BE2C (cell line): ENCODE results near the gene PPP1R14B.

Source experiments
- DNase-seq: peaks from one replicate; pipeline ENCODE4 v3.0.0-alpha.2; 2020
- H3K27me3 ChIP-seq: fragments of 250-450 bp; sonication (Bioruptor Pico); 2 replicates; pipeline ENCODE4 v1.5.1; 2020; ENCODE audit warnings: mild to moderate bottlenecking
- H3K36me3 ChIP-seq: fragments of 250-450 bp; sonication (Bioruptor Pico); 2 replicates; pipeline ENCODE4 v1.5.1; 2020; ENCODE audit warnings: mild to moderate bottlenecking
- H3K4me1 ChIP-seq: fragments of 250-450 bp; sonication (Bioruptor Pico); 2 replicates; pipeline ENCODE4 v1.5.1; 2020
- H3K4me3 ChIP-seq: 2 replicates; pipeline ENCODE4 v1.5.1; 2011; ENCODE audit warnings: low read depth, low read length
- H3K9me3 ChIP-seq: fragments of 250-450 bp; sonication (Bioruptor Pico); 2 replicates; pipeline ENCODE4 v1.5.1; 2020
- TF ChIP-seq, protein P1 (sequence below): IDR thresholded peaks from 2 replicates; pipeline ENCODE4 v1.5.1; 2012; ENCODE audit warnings: mild to moderate bottlenecking, low read depth, low read length

Gene PPP1R14B

DNA sequence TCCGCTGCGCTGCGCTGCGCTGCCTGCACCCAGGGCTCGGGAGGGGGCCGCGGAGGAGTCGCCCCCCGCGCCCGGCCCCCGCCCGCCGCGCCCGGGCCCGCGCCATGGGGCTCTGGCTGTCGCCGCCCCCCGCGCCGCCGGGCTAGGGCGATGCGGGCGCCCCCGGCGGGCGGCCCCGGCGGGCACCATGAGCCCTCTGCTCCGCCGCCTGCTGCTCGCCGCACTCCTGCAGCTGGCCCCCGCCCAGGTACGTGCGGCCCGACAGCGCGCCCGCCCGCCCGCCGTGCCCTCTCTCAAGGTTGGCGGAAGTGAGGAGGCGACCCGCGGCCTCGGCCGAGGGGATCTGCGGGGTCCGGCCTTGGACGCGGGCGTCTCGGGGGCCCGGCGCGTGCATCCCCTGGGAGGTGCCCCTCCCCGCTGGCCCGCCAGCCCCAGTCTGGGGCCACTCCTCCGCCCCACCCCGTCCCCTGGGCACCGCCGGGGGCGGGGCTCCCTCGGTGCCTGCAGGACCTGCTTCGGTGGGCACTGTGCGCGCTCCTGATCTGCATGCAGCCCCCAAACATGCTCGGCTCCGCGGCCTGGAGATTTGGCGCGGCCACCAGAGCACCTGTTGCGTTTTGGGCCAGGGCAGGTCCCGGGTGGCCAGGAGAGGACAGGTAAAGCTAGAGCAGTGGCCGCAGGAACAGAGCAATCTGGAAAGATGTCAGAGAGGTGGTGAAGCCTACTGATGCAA, 11.9 kb downstream of the PPP1R14B start:
- H3K9me3 ChIP-seq, result no peaks in the 10 kb centered on the region
- peak overlapping the region; percentile 49 for H3K4me3 ChIP-seq
- H3K36me3 ChIP-seq, result no peaks in the 10 kb centered on the region
- H3K4me1 ChIP-seq, result no peaks in the 10 kb centered on the region; the same call in 1 of the 2 replicates
- peak; percentile 46 for DNase-seq
- TF ChIP-seq, protein P1, sequence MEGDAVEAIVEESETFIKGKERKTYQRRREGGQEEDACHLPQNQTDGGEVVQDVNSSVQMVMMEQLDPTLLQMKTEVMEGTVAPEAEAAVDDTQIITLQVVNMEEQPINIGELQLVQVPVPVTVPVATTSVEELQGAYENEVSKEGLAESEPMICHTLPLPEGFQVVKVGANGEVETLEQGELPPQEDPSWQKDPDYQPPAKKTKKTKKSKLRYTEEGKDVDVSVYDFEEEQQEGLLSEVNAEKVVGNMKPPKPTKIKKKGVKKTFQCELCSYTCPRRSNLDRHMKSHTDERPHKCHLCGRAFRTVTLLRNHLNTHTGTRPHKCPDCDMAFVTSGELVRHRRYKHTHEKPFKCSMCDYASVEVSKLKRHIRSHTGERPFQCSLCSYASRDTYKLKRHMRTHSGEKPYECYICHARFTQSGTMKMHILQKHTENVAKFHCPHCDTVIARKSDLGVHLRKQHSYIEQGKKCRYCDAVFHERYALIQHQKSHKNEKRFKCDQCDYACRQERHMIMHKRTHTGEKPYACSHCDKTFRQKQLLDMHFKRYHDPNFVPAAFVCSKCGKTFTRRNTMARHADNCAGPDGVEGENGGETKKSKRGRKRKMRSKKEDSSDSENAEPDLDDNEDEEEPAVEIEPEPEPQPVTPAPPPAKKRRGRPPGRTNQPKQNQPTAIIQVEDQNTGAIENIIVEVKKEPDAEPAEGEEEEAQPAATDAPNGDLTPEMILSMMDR, result no peak
- no peaks in the 10 kb centered on the region for H3K27me3 ChIP-seq

DNA sequence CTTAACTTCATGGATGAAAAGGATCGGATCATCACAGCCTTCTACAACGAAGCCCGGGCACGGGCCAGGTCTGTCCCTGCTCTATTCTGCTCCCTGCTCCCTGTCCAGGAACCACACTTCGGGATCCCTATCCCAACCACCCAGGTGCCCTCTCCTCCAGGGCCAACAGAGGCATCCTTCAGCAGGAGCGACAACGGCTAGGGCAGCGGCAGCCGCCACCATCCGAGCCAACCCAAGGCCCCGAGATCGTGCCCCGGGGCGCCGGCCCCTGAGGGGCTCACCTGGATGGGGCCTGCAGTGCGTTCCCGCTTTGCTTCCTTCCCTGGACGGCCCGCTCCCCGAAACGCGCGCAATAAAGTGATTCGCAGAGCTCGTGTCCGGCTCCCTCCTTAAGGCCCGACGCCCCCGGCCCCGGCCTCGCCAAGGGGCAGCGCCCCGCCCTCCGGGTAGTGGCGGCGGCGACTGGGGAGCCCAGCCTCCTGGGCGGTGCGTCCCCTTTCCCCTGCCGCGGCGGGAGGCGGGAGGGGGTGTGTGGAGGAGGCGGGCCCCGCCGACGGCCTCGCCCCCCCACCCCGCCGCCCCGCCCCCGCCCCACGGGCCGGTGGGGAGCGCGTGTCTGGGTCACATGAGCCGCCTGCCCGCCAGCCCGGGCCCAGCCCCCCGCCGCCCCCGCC, 12.7 kb downstream of the PPP1R14B start, which contains the start of gene VEGFB:
TSS of gene VEGFB (plus strand) at position 672 of the 674 bp plus-strand sequence. CDS start 250 bp downstream, outside the sequence.
- Histone ChIP-seq H3K4me3 (peak within 1 kb of the TSS; percentile 49), H3K27me3 (no peaks in the 10 kb centered on the region), H3K9me3 (no peaks in the 10 kb centered on the region), H3K4me1 (no peaks in the 10 kb centered on the region; the same call in 1 of the 2 replicates), H3K36me3 (no peaks in the 10 kb centered on the region)
- peak; percentile 64 for DNase-seq
- TF ChIP-seq, protein P1, result no peak

DNA sequence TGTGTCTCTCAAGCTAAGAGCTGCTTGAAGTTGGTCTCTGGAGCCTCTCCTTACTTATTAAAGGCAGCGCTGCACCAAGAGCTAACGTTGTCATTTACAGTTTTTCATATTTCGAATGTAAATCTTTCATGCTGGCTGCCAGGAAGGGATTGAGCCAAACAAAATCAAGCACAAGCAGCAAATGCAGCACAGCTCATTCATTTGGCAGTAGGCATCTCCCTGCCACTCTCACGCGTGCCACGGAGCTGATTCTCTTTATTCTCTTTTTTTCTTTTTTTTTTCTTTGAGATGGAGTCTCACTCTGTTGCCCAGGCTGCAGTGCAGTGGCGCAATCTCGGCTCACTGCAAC, 13.8 kb downstream of the PPP1R14B start:
- no peaks in the 10 kb centered on the region for H3K27me3 ChIP-seq
- TF ChIP-seq, protein P1, result no peak
- H3K4me1 ChIP-seq, result no peaks in the 10 kb centered on the region; the same call in 1 of the 2 replicates
- H3K4me3 ChIP-seq, result no peak overlapping the region
- no peaks in the 10 kb centered on the region for H3K36me3 ChIP-seq
- DNase-seq, result no peak
- H3K9me3 ChIP-seq, result no peaks in the 10 kb centered on the region

DNA sequence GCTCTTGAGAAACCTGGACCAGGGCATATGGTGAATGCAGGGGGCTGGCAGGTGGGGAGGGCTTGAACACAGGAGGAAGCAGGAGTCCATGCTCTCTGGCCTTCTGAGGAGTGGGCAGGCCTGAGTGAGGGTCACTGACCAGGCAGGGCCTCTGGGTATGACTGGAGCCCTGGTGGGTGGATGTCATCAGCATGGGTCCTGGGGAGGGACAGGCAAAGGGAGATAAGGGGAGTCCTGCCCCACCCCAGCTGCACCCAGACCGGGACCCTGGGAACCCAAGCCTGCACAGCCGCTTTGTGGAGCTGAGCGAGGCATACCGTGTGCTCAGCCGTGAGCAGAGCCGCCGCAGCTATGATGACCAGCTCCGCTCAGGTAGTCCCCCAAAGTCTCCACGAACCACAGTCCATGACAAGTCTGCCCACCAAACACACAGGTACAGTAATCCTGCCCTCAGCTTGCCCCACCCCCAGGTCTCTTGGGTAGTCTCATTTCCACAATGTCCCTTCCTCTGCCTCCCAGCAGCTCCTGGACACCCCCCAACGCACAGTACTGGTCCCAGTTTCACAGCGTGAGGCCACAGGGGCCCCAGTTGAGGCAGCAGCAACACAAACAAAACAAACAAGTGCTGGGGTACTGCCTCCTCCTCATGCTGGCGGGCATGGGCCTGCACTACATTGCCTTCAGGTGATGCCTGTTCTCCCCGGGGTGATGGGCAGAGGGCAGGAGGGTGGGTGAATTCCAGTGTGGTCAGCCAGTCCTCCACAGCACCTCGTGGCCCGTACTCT, 14.4 kb downstream of the PPP1R14B start:
- H3K4me3 ChIP-seq, result no peak overlapping the region
- no peaks in the 10 kb centered on the region; the same call in 1 of the 2 replicates for H3K4me1 ChIP-seq
- DNase-seq, result no peak
- H3K36me3 ChIP-seq, result no peaks in the 10 kb centered on the region
- TF ChIP-seq, protein P1, result no peak
- H3K27me3 ChIP-seq, result no peaks in the 10 kb centered on the region
- H3K9me3 ChIP-seq, result no peaks in the 10 kb centered on the region

DNA sequence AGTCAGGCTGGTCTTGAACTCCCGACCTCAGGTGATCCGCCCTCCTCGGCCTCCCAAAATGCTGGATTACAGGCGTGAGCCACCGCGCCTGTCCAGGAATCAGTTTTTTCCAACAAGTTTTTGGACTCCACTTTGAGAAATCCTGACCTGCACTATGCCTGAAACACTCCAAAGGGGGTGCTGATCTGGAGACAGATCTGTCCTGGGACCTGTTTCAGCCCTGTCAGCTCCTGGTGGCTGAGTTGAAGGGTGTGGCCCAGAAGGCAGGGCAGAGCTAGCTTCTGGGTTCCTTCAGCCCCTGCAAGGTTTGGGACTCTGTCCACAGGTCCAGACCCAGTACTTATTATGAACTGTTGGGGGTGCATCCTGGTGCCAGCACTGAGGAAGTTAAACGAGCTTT, 15.2 kb downstream of the PPP1R14B start:
- Histone ChIP-seq H3K4me3 (no peak overlapping the region), H3K27me3 (no peaks in the 10 kb centered on the region), H3K9me3 (no peaks in the 10 kb centered on the region), H3K36me3 (no peaks in the 10 kb centered on the region), H3K4me1 (no peaks in the 10 kb centered on the region; the same call in 1 of the 2 replicates)
- no peak for DNase-seq
- TF ChIP-seq, protein P1, result no peak
